ENCODE data around the gene TMEM161B.
A peak's percentile ranks its signal among the peaks of the same experiment; 100 is the strongest.
"Not testable (repeated sequence)": the region's sequence is repeated elsewhere in the genome, so short reads cannot be mapped to it uniquely, and the experiment has no call there.

Gene TMEM161B
- total RNA-seq = 36.8 reads per million, percentile 61 among the genes with 10 or more reads in this experiment

DNA sequence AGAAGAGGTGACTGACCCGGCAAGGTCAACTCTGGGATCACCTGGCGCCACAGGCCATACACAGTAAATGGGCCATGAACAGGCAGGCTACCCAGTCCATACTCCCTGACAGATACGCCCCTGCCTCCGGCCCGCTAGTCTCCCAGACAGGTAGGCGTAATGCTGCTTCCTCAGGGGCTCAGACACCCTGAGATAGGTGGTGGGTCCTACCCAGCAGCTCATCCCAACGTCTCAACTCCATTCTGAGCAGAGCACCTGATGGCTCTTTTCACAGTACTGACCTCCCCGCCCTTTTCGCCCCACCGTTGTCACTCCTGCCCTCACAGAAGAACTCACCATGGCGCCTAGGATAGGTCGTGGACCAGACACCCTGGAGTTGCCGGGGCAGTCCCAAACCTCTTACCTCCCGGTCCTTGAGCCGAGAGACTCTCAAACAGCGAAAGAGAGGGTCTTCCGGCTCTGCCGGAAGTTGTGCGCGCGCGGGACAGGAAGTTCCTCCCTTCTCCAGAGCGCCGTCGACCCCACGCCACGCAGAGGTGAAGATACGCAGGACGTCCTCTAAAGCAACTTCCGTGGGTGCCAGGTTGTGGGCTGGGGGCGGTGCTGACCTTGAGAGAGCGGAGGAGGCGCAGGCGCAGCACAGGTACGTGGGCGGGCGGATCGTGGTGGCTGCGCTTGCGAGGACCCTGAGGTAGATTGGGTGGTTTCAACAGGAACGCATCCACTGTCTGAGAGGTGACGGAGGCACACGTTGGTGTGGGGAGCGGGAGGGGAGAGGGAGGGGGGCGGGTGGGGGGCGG lies at the start of gene TMEM161B:
Gene TMEM161B, minus strand, starts transcription at position 461 of the 800 bp plus-strand sequence. Its CDS starts 122 bp downstream, at position 339.
- DNase-seq = peak; percentile 94

DNA sequence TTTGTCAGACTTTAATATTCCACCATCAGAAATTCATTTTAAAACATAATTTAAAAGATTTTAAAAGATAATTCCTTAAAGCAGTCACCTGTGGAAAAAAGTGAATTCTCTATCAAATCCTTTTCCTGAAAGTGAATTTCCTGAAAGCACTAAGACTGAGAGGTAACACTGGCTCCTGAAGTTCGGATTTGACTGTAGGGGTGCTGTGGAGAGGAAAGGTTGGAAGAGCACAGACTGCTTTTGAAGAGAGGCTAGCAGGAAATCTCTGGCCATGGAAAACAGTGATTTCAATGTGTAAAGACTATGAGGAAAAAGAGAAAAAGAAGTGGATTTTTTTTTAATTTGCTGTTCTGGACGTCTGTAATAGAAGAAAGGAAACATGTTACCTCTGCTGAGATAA lies 35.7 kb upstream of the TMEM161B start:
- no peak for DNase-seq

DNA sequence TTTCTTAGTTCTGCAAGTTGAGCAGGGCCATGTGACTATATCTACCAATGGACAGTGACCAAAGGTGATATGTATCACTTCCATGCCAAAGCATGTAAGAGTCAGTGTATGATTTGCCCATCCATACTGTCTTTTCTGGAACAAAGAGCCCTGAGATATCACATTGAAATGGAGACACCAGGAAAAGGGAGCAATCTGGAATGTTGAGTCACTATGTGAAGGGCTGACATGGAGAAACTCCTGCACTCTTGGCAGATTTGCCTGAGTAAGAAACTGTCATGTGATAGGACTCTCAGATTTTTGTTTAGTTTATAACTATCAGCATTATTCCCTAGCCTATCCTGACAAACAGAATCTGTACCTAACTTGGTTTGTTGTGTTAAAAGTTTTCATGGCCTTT lies 29.8 kb upstream of the TMEM161B start:
- DNase-seq = no peak

DNA sequence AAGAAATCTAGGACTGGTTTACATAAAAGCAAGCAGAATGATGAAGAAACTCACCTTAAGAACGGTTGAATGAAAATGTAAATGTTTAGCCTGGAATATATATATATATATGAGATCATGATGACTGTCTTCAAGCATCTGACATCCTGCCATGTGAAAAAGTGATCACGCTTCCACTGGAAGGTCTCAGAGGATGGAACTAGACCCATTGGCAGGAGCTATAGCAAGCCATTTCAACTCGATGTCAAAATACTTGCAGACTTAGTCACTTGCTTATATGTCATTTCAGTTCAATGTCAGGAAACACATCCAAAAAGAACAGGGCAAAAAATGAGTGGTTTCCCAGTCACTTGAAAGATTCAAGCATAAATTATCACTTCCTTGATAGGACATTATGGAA lies 22.2 kb upstream of the TMEM161B start:
- no peak for DNase-seq

DNA sequence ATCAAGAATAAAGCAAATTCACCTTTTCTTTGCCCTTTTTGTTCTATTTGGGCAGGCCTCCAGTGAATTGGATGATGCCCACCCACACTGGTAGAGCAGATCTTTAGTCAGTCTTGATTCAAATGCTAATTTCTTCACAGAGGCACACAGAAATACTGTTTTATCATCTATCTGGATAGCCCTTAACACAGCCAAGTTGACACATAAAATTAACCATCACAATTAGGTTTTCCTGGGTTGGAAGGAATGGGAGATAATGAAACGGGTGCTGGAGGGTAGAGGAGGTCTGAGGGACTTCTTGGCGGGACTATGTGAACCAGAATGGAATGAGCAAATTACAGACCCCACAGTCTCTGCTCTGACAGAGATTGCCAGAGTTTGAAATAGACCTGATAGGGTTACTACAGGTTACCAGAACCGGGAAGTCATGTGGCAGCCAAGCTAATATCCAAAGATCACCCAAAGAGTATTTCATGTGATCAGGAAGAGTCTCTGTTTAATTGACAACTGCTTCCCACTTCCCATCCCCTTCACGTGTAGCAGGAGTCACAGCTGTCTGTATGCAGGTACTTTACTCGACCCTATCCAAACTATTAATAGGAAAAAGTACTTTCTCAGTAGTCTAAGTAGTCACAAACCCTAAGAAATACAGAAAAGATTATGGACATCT lies 20.0 kb upstream of the TMEM161B start:
- no peak for DNase-seq

DNA sequence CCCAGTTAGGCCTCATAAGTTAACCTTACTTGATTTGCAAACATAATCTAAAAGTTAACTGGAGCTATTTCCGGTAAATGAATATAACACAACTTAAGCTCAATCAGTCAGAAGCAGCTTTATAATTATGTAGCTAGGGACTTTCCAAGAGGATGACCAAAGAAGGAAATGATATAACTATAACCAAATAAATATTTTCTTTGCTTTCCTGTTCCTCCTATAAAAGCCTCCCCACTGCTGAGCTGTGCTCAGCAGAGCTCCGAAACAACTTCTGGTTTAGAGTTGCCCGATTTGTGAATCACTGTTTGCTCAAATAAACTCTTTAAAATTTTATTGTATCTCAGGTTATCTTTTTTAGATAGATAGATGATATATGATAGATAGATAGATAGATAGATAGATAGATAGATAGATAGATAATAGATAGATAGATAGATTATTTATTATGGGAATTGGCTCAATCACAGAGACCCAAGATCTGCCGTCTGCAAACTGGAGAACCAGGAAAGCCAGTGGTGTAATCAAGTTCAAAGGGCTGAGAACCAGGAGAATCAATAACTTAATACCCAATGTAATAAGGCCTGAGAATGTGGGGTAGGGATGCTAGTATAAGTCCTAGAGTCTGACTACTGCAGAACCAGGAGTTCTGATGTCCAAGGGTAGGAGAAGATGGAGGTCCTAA lies 19.3 kb upstream of the TMEM161B start:
- no peak for DNase-seq

DNA sequence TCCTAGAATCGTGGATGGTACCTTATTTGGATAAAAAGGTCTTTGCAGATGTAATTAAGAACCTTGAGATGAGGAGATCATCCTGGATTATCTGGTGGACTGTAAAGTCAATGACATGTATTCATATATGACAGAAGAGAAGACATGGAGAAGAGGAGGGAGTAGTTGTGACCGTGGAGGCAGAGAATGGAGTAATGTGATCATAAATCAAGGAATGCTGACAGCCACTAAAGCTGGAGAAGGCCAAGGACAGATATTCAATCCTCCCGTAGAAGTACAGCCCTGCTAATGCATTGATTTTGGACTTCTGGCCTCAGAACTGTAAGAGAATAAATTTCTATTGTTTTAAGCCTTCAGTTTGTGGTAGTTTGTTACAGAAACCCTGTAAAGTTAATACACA lies 18.7 kb upstream of the TMEM161B start:
- no peak for DNase-seq

DNA sequence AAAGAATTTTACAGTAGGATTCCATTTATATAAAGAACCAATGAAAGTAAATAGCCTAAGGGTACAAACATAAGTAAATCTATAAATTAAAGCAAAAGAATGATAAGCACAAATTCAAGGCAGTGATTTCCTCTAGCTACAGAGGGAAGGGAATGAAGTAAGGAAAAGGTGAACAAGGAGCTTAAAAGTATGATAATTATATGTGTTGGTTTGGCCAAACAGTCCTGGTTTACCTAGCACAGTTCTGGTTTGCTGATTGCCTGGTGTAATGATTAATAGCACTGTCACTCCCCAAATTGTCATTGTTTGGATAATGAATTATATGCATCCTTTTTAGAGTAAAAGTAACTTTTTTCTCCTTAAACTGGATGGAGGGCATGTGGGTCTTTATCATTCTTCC lies 15.0 kb upstream of the TMEM161B start:
- no peak for DNase-seq

DNA sequence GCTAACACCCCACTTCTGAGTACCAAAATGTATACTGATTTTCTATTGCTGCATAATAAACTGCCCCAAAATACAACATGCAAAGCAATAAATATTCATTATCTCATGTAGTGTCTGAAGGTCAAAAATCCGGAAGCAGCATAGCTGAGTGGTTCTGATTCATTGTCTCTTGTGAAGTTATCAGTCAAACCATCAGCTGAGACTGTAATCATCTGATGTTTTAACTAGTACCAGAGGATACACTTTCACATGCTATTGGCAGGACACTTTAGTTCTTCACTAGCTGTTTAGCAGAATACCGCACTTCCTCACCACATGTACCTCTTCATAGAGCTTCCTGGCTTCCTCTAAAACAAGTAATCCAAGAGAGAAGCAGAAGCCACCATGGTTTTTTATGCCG lies 12.7 kb upstream of the TMEM161B start:
- DNase-seq = no peak

DNA sequence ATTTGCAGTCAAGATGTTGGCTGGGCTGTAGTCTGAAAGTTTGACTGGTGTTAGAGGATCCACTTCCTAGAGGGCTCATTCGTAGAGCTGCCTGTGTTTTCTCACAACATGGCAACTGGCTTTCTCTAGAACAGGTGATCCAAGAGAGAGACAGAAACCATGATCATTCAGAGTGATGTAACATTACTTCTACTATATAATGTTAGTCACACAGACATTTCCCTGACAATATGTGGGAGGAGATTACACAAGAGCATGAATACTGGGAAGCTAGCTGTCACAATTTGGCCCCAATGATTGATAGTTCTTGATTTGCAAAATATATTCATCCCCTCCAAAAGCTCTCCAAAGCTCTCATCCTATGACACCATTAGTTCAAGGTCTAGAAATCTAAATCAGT lies 10.9 kb upstream of the TMEM161B start:
- no peak for DNase-seq

DNA sequence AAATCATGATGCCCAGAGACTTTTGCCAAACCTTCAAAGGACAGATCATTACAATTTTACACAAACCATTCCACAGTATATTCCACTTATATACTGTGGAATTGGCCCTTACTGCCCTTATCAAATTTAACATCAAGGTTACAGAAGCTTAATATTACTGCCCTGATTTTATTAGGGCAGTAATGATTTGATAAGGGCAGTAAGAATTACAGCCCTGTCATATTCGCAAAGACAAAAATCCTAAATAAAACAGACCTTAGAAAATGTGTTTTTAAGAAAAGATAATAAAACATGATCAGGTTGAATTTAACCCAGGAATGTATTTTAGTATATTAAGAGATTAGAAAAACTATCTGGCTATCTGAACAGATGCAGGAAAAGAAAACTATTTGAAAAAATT lies 7.7 kb upstream of the TMEM161B start:
- DNase-seq = no peak

DNA sequence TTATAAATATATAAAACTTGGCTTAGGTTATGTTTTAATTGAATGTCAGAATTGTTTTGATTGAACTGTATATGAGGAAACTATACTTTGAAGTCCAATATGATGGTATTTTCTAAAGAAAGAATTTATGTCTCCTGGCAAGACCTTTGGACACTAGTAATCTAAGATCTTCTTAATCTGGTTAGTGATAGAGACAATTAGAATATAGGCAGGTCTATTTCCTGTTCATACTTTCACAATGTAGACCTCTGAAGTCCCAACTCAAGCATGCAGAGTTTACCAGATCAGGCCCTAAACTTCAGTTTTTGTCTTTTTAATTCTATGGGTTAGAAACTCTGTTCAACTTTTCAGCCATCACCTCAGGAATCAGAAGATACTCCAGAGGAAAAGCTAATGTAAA lies 6.9 kb upstream of the TMEM161B start:
- DNase-seq = no peak

DNA sequence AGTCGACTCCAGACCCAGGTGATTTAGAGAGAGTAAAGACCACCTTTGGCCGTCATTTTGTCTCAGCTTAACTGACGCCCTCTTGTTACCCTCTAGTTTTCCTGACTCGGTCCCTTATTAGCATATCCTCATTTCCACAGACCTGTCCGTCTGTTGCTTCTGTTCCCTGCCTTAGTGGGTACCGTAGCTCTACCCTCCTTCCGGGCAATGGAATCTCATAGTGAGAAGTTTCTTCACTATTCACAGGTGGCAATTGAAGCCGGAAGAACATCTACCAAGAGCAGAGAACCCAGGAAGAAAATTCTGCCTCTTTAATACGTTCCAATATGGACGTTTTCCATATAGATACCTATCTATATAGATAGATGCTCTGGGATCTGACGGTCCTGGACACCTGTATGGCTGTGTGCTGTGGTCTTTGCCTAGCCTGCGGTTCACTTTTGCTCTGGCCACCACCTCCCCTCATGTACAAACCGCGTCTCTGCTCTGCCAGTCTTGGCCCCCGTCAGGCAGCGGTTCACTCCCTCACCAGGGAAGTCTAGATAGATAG lies 652 bp upstream of the TMEM161B start:
- DNase-seq = peak; percentile 4

DNA sequence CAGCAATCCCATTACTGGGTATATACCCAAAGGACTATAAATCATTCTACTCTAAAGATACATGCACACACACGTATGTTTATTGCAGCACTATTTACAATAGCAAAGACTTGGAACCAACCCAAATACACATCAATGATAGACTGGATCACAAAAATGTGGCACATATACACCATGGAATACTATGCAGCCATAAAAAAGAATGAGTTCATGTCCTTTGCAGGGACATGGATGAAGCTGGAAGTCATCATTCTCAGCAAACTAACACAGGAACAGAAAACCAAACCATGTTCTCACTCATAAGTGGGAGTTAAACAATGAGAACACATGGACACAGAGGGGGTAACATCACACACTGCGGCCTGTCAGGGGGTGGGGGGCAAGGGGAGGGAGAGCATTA lies 4.1 kb downstream of the TMEM161B start:
- DNase-seq = not testable (repeated sequence)

DNA sequence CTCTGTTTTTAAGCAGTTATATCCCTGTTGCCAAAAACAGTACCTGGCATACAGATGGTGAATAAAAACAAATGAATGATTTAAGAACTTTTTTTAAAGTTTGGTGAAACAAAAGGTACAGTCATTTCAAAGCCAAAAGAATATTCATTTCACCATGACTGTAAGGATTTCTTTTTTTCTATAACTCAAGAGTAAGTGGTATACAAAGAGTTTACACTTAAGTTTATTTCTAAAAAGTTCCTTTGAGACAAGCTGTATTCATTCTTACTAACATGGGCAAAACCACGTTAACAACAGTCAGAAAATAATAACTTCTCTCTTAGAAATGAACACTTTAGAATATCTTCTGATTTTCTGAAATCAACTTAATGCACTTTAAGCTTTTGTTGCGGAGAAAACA lies 5.3 kb downstream of the TMEM161B start:
- DNase-seq = no peak

DNA sequence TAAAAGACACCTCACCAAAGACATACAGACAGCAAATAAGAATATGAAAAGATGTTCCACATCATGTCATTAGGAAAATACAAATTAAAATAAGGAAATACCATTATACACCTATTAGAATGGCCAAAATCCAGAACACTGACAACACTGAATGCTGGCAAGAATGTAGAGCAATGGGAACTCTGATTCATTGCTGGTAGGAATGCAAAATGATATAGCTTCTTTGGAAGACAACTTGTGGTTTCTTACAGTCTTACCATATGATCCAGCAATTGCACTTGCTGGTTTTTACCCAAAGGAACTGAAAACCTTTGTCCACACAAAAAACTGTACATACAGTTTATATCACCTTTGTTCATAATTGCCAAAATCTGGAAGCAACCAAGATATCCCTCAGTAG lies 6.5 kb downstream of the TMEM161B start:
- DNase-seq = no peak

DNA sequence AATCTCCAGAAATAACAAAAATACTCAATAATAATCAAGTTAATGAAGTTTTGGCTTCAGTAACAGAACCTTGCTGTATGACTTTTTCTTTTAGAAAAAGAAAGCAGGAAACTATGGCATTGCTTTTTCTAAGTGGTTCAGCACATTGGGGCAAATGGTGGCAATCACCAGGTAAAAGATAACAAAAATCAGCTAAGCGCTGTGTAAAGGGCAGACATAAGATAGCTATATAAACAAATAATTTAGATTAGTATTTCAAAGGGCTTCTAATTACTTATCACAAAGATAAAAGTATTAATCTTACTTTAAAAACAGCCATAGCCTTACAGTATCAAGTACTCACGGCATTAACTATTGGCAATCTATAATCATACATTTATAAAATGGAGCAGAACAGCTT lies 10.0 kb downstream of the TMEM161B start:
- no peak for DNase-seq

DNA sequence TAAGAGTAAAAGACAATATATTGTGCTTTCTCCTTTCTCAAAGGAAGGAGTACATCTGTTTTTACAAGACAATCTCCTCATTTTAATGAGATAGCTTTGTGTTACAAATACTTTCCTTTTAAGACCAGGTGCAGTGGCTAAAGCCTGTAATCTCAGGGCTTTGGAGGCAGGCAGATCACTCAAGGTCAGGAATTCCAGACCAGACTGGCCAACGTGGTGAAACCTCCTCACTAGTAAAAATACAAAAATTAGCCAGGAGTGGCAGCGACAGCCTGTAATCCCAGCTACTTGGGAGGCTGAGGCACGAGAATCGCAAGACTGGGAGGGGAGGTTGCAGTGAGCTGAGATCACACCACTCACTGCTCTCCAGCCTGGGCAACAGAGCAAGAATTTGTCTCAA lies 11.8 kb downstream of the TMEM161B start:
- no peak for DNase-seq

DNA sequence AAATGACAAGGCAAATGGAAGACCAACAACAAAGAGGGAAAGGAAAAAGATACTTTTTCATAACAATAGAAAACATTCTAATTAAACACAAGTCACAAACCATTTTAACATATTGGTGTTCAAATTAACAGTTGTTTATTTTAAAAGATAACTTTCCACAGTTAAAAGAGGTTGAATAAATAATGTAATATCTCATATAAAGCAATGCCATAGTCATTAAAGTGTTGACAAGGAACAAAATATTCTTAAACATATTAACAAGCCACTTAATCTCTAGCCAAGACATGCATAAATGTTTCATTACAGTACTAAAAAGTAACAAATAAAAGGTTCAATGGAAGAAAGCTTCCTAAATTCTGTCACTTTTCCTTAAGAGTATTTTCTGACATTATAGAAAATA lies 12.6 kb downstream of the TMEM161B start:
- DNase-seq = no peak

DNA sequence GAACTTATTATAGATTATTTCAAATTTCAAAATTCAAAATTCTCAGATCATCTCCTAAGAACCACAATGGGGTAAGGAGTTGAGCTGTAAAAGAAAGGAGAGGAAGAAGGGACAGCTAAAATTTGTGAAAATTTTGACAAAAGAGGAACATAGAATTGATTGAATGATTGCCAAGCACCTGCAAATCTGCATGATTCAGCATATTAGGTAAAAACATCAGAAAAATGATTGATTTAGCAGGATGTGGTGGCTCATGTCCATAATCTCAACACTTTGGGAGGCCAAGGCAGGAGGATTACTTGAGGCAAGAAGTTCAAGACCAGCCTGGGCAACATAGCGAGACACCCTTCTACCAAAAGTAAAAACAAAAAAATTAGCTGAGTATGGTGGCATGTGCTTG lies 14.3 kb downstream of the TMEM161B start:
- DNase-seq = no peak

DNA sequence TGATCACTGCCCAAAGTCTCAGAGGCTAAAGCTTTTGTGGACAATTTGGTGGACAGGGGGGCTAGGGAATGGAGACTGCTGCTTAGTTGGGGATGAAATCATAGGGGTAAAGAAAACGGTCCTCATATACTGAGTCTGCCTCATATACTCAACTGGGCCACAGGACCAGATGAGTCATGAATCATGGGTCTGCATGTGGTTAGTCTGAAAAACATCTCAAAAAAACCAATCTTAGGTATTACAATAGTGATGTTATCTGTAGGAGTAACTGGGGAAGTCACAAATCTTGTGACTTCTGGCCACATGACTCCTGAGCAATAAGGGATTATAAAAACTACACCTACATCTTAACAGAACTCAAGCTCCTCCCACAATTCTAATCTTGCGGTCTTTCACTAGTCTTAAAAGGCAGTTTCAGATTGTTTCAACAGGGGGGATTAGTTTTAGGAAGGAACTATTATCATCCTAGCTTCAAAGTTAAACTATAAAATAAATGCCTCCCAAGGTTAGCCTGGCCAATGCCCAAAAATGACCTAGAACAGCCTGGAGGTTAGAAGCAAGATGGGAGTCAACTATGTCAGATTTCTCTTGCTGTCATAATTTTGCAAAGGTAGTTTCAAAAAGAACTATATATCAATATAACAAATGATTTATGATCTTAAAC lies 17.5 kb downstream of the TMEM161B start:
- no peak for DNase-seq

DNA sequence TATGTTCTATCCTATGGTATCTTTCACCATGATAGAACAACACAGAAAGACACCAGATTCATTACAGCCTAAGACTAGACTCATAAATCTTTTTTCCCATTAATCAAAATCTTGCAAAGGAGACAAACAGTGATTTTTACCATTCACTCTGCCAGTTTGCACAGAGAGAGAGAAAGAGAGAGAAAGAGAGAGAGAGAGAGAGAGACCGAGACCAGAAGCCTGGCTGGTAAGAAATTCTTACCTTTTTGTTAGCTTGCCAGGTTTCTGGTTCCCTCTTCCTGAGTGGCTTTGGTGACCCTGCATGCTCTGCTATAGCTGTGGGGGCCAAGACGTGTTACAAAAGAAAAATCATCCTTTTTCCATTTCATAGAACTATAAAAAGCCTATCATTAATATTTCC lies 18.6 kb downstream of the TMEM161B start:
- no peak for DNase-seq
